LoVo (cell line): Measurements from ENCODE around the gene RAB34.

Source experiments
- DNase-seq: peaks from one replicate; pipeline ENCODE4 v3.0.0-alpha.2; 2016; ENCODE audit warnings: low spot score

Gene RAB34

GRCh38 chr17:28675980-28676379 lies 41.7 kb downstream of the RAB34 start:
- no peak for DNase-seq

DNA sequence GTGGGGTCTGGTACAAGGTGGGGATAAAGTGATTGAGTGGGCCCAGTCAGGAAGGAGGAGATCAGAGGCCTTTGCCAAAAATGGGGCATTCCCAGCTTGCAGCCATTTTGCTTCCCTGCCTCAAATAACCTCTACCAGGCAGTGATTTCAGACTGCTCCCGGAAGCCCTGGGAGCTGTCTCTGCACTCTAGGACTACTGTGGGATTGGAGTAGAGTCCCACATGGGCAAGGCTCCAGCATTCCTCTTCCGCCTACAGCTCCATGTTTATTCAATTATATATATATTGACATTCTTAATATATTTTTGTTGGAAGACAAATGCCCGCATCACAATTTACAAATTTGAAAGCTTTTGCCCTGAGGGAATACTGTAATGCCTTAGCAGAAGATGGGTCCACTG lies 42.2 kb downstream of the RAB34 start:
- no peak for DNase-seq

DNA sequence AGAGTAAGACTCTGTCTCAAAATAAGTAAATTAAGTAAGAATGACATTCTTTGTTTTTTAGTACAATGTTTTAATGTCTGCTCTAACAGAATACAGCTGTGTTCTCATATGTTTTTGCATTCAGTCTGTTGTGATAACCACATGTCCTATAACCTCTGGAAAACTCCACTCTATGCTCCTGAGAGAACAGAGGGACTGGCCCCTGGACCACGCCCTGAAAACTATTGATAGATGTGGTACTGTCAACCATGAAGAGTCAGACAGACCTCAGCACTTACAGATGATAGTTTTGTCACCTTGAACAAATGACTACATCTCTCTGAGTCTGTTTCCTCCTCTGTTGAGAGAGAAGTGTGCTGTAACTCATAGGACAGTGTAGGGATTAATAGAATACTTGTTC lies 47.8 kb downstream of the RAB34 start:
- DNase-seq = no peak

- no peak for DNase-seq
Observed at GRCh38 chr17:28667870-28668269, 49.8 kb downstream of the RAB34 start.

GRCh38 chr17:28665994-28666393 lies 51.7 kb downstream of the RAB34 start:
- no peak for DNase-seq
